Brain microvascular endothelial cell (primary cell): Measurements from ENCODE around the gene TESK2.

Source experiments
- DNase-seq: peaks from one replicate; pipeline ENCODE4 v3.0.0-alpha.2; 2020
- H3K27ac ChIP-seq: fragments of 250-450 bp; sonication (Bioruptor Pico); 2 replicates; pipeline ENCODE4 v1.5.1; 2020; ENCODE audit warnings: mild to moderate bottlenecking, moderate library complexity
- H3K27me3 ChIP-seq: fragments of 250-450 bp; sonication (Bioruptor Pico); replicated peaks from 2 replicates; pipeline ENCODE4 v1.5.1; 2020; ENCODE audit warnings: mild to moderate bottlenecking
- H3K36me3 ChIP-seq: fragments of 250-450 bp; sonication (Bioruptor Pico); replicated peaks from 2 replicates; pipeline ENCODE4 v1.5.1; 2020; ENCODE audit warnings: mild to moderate bottlenecking
- H3K4me3 ChIP-seq: 2 replicates; pipeline ENCODE4 v1.5.1; 2011; ENCODE audit warnings: low read depth, mild to moderate bottlenecking, control low read depth, low read length, moderate library complexity
- in situ Hi-C: cut with HindIII; loops from 2 replicates; pipeline ENCODE4 v1.10.0; 2017; ENCODE audit warnings: low sequenced_read_pairs, low pct_ligation_motif_present
- TF ChIP-seq, protein P1 (sequence below): IDR thresholded peaks from 2 replicates; pipeline ENCODE4 v1.5.1; 2011; ENCODE audit warnings: low read depth, mild to moderate bottlenecking, moderate library complexity, low read length, control low read depth, inconsistent platforms; ENCODE audit errors: missing control alignments

The TESK2 gene

GRCh38 chr1:45351508-45351907, 139.5 kb downstream of the TESK2 start:
- no peak for DNase-seq
- Histone ChIP-seq H3K36me3 (no peaks in the 10 kb centered on the region), H3K27me3 (no peaks in the 10 kb centered on the region), H3K27ac (no peak overlapping the region), H3K4me3 (no peak overlapping the region)
- in situ Hi-C loops, result no loop called here
- TF ChIP-seq, protein P1, sequence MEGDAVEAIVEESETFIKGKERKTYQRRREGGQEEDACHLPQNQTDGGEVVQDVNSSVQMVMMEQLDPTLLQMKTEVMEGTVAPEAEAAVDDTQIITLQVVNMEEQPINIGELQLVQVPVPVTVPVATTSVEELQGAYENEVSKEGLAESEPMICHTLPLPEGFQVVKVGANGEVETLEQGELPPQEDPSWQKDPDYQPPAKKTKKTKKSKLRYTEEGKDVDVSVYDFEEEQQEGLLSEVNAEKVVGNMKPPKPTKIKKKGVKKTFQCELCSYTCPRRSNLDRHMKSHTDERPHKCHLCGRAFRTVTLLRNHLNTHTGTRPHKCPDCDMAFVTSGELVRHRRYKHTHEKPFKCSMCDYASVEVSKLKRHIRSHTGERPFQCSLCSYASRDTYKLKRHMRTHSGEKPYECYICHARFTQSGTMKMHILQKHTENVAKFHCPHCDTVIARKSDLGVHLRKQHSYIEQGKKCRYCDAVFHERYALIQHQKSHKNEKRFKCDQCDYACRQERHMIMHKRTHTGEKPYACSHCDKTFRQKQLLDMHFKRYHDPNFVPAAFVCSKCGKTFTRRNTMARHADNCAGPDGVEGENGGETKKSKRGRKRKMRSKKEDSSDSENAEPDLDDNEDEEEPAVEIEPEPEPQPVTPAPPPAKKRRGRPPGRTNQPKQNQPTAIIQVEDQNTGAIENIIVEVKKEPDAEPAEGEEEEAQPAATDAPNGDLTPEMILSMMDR, result no peak

GRCh38 chr1:45348966-45349677, 141.8 kb downstream of the TESK2 start:
- no peaks in the 10 kb centered on the region for H3K36me3 ChIP-seq
- DNase-seq, result no peak
- no peak overlapping the region for H3K4me3 ChIP-seq
- no peak overlapping the region for H3K27ac ChIP-seq
- in situ Hi-C loops, result no loop called here
- H3K27me3 ChIP-seq, result no peaks in the 10 kb centered on the region
- TF ChIP-seq, protein P1, result no peak

GRCh38 chr1:45348609-45348965, 142.4 kb downstream of the TESK2 start:
- TF ChIP-seq, protein P1, result no peak
- H3K36me3 ChIP-seq, result peaks cover under 1% of the 10 kb centered on the region
- no peak overlapping the region for H3K27ac ChIP-seq
- H3K27me3 ChIP-seq, result no peaks in the 10 kb centered on the region
- DNase-seq, result no peak
- in situ Hi-C loops, result no loop called here
- H3K4me3 ChIP-seq, result no peak overlapping the region

DNA sequence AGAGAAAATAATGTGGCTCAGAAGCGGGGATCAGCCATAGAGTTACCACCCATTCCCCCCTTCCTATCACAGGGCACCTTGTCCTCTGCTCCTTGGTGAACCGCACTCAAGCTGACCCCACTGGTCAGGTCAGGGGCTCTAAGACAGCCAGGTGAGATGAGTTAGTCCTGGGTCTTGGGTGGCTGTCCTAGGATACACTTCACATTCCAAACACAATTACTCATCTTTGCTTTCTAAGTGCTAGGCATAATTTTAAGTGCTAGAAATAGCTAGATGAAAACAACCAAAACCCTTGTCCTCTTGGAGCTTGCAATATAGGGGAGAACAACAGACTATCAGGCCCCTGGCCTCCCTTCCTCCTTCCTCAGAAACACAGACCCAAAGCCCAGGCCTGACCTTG, 142.9 kb downstream of the TESK2 start:
- DNase-seq, result no peak
- peaks cover 4% of the 10 kb centered on the region for H3K36me3 ChIP-seq
- no peaks in the 10 kb centered on the region for H3K27me3 ChIP-seq
- no peak overlapping the region for H3K27ac ChIP-seq
- in situ Hi-C loops, result no loop called here
- TF ChIP-seq, protein P1, result no peak
- H3K4me3 ChIP-seq, result no peak overlapping the region

DNA sequence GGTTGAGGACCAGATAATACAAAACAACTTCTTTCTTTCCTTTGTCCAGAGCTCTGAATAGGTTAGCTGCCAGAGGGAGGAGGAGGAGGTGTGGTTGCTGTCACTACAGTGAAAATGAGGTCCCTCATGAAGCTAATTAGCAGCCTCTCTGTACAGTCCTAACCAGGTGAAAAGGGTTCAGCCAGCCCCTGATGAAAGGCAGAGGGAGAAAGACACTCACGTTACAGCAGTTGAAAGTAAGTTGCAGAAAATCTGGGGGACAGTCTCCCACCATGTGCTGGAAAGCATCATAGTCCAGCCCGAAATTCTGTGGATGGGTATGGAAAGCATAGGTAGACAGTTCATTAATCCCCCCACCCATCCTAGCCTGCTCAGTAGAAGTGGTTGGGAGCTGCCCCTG, 144.5 kb downstream of the TESK2 start:
- peaks cover 17% of the 10 kb centered on the region for H3K36me3 ChIP-seq
- TF ChIP-seq, protein P1, result no peak
- H3K27ac ChIP-seq, result no peak overlapping the region
- no peak for DNase-seq
- H3K4me3 ChIP-seq, result no peak overlapping the region
- in situ Hi-C loops, result no loop called here
- no peaks in the 10 kb centered on the region for H3K27me3 ChIP-seq

- Histone ChIP-seq H3K4me3 (no peak overlapping the region), H3K27me3 (no peaks in the 10 kb centered on the region), H3K27ac (no peak overlapping the region), H3K36me3 (peaks cover 17% of the 10 kb centered on the region)
- in situ Hi-C loops, result no loop called here
- TF ChIP-seq, protein P1, result no peak
- DNase-seq, result no peak
Measured at GRCh38 chr1:45345014-45345413, 145.9 kb downstream of the TESK2 start.
